LNCaP clone FGC (cell line): ENCODE measurements around the gene ASB4.
A peak's percentile ranks its signal among the peaks of the same experiment; 100 is the strongest.
"Not testable (repeated sequence)": the region's sequence is repeated elsewhere in the genome, so short reads cannot be mapped to it uniquely, and the experiment has no call there.

Experiments
- DNase-seq: peaks from one replicate; pipeline ENCODE4 v3.0.0-alpha.2; 2011; ENCODE audit warnings: low read depth
- H3K4me3 ChIP-seq: 2 replicates; pipeline ENCODE4 v1.5.1; 2011; ENCODE audit warnings: mild to moderate bottlenecking, low read depth, low read length, control low read depth
- TF ChIP-seq, protein P1 (sequence below): IDR thresholded peaks from 2 replicates; pipeline ENCODE4 v1.5.1; 2012; ENCODE audit warnings: mild to moderate bottlenecking; ENCODE audit not compliant: control insufficient read depth, insufficient read depth; ENCODE audit errors: extremely low read depth

ASB4 gene

DNA sequence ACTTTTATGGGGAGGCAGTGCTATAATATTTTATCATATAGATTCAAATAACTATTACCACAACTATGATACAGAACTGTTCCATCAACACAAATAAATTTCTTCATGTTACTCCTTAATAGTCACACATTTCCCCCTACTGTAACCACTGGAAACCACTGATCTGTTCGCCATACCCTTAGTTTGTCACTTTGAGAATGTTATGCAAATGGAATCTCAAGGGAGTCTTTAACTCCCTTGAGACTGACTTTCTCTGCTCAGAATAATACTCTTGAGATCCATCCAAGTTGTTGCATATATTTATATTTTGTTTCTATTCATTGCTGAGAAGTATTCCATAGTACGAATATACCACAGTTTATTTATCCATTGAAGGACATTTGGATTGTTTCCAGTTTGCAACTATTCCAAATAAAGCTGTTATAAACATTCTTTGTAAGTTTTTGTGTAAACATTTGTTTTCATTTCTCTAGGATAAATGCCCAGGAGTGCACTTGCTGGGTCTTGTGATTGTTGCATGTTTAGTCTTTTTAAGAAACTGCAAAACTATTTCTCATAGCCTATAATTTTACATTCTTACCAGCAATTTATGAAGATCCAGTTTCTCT lies 31.2 kb upstream of the ASB4 start:
- TF ChIP-seq, protein P1, sequence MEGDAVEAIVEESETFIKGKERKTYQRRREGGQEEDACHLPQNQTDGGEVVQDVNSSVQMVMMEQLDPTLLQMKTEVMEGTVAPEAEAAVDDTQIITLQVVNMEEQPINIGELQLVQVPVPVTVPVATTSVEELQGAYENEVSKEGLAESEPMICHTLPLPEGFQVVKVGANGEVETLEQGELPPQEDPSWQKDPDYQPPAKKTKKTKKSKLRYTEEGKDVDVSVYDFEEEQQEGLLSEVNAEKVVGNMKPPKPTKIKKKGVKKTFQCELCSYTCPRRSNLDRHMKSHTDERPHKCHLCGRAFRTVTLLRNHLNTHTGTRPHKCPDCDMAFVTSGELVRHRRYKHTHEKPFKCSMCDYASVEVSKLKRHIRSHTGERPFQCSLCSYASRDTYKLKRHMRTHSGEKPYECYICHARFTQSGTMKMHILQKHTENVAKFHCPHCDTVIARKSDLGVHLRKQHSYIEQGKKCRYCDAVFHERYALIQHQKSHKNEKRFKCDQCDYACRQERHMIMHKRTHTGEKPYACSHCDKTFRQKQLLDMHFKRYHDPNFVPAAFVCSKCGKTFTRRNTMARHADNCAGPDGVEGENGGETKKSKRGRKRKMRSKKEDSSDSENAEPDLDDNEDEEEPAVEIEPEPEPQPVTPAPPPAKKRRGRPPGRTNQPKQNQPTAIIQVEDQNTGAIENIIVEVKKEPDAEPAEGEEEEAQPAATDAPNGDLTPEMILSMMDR = no peak
- peak; percentile 54 for DNase-seq
- no peak overlapping the region for H3K4me3 ChIP-seq

DNA sequence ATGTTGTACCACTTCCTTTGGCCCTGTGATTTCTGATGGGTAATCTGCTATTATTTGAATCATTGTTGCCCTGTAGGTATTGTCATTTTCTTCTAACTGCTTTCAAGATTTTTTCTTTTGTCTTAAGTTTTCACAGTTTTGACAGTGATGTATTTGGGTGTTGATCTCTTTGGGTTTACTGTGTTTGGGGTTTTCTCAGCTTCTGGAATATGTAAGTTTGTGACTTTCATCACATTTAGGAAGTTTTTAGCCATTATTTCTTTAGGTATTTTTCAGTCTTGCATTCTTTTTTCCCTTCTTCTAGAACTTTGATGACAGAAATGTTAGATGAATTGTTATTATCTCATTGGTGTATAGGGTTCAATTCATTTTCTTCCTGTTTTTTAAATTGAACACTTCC lies 27.8 kb upstream of the ASB4 start:
- TF ChIP-seq, protein P1 = no peak
- no peak overlapping the region for H3K4me3 ChIP-seq
- no peak for DNase-seq

DNA sequence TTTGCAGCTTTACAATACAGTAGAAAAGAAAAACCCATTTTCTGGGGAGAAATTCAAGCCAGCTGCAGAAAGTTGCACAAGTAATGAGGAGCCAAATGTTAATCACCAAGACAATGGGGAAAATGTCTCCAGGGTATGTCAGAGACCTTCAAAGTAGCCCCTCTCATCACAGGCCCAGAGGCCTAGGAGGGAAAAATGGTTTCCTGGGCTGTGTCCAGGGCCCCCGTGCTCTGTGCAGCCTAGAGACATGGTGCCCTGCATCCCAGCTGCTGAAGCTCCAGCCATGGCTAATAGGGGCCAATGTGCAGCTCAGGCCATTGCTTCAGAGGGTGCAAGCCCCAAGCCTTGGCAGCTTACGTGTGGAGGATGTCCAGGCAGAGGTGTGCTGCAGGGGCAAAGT lies 25.1 kb upstream of the ASB4 start:
- not testable (repeated sequence) for H3K4me3 ChIP-seq, DNase-seq

DNA sequence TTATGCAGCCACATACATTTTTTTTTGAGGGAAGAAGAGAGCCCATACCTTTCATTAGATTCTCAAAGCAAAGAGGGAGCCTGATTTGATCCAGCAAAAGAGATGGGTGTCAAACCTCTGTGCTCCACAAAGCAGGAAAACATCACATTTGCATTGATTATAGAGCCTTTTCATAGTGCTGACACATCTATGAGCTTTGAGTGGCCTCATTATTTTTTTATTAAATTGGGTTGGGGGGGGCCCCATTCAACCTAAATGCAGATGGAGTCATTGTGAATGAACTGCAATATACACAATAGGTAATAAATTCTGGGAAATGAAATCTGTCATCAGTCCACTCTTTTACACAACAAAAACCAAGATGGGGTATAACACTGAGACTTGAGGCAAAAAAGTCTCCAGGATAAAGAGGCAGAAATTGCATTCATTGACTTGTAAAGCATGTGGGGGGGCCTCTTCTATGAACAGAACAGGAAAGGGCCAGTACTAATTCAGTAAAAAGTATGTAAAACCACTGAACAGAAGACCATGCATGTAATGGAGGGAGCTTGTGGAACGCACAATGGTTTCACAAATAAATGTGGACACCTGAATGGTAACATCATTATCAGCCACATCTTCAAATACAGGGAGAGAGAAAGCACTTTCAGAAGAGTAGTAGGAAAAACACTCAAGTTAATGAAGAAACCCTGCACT lies 17.7 kb upstream of the ASB4 start:
- DNase-seq = no peak
- TF ChIP-seq, protein P1 = no peak
- no peak overlapping the region for H3K4me3 ChIP-seq

DNA sequence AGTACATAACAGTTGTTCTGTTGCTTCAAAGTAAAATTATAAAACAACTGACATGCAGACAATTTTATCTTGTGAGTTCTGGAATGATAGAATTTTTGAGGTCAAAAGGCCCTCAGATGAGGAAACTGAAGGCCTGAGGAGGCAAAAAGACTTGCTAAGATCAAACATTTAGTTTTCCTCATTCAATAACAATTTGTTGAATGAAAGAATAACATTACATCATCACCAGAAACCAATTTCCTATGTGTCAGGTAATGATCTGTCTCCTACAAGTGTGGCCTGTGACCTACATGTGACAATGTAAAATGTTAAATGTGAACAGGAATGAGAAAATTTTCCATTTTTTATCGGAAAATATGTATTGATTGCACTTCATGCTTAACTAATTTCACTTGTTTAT lies 16.6 kb upstream of the ASB4 start:
- no peak overlapping the region for H3K4me3 ChIP-seq
- TF ChIP-seq, protein P1 = no peak
- no peak for DNase-seq

DNA sequence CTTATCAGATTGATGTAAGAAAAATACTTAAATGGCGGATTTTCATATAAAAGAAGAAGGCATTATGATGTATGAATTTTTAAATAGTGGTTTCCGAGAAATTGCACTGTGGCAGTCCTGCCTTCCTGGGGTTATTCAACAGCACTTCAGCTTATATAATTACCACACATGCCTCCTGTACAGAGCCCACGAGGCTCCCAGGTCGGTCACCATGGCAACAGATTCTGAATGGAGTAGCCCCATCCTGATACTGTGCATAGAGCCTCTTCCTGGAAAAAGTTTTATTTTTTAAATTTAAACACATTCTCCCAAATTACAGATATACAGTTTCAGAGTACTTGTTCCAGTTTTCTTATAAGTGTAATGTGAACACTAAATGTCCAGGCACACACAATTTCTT lies 15.9 kb upstream of the ASB4 start:
- TF ChIP-seq, protein P1 = no peak
- no peak for DNase-seq
- no peak overlapping the region for H3K4me3 ChIP-seq

DNA sequence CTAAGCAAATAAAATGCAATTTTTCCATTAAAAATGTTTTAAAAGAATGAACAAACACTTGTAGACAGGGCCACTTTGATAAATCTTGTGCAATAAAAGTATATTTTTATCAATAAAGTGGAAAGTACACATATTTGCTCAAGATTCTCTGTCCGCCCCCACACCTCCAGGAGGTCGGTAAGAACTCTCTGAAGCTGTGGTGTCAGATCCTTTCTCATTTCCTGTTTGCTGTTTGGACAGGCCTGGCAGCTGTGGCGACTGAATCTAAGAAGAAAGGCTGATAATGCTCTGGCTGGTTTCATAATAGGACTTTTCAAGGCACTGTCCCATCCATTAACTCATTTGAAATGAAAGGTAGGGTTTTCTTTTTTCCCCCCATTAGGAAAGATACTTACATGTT lies 15.3 kb upstream of the ASB4 start:
- no peak for DNase-seq
- TF ChIP-seq, protein P1 = no peak
- no peak overlapping the region for H3K4me3 ChIP-seq
